Lung microvascular endothelial cell (primary cell): Measurements from ENCODE around the gene STN1. TPM values are rescaled to one million over a fixed set of nuclear protein-coding genes. Genes with fewer than 3 reads are reported as not detected.
A peak's percentile ranks its signal among the peaks of the same experiment; 100 is the strongest.

Experiments used
- DNase-seq, 2 donors: peaks; one replicate each; pipeline versions ENCODE4 v3.0.0 to v3.0.0-alpha.2; 2010; ENCODE audit warnings: low read depth in 2 of 2
- total RNA-seq: library from RNA; depleted of rRNA; stranded (reverse); fragments of >200 nt; gene quantifications from 2 replicates; pipeline ENCODE4 v1.2.1, GENCODE V29; 2014

STN1 gene
- total RNA-seq, 1 donor from 2014 or later, result 31.0 TPM

- peak in 1 of 2 donors; percentile 60 for DNase-seq
Observed at GRCh38 chr10:103861505-103861904, 56.5 kb downstream of the STN1 start.

DNA sequence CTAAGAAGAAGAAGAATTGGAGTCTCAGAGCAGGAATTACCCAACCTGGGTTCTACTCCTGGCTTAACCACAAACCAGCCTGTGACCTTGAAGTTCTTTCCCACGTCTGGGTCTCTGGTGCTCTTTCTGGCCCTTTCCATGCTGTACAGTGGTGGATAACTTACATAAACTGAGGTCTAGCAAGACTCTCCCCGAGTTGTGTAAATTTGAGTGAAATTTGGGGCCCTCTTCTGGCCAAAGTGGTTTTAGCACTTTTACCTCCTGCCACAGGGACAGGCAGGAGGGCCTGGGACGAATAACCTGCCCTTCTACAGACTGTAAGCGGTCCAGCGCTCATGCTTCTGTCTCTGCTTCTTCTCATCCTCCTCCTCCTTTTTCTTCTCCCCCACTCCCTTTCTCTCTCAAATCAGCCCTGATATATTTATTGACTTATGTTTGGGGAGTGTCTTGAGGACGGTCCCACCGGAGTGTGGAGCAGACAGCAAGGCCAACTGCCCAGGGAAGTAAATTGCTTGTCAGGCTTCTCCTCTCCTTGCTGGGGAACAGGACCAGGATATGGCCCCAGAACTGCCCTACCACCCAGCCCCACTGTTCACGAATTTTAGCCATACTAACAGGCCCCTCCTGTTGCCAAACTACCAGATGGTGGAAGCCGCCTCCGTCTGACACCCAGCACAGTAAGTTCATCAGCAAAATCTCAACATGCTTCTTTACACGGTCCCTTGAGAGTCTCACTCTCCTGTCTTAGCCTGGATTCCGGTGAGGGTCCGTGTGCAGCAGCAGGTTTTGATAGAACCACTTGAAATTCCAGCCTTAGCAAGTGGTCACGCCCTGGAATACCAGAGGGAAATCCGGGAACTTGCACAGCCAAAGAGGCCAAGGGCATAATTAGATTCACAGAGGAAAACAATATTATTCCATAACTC, 58.6 kb downstream of the STN1 start:
- peak; percentile 75 to 80 for DNase-seq

GRCh38 chr10:103858360-103858759, 59.6 kb downstream of the STN1 start:
- no peak for DNase-seq

DNA sequence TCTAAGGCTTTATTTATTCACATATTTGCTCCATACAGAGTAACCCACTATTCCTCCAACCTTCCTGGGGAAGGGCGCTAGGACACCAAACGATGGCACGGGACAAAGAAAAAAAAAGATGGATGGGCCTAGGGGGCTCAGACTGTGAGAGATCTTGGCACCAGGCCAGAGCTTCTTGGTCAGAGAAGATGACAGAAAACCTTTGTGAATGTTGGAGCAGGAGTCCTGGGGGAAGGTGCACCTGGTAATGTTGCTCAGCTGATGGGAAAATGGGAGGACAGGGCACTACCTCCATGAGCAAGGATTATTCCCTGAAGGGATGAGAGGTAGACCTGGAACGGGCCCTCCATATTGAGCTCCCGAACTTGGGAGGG, 61.2 kb downstream of the STN1 start:
- DNase-seq, result no peak

DNA sequence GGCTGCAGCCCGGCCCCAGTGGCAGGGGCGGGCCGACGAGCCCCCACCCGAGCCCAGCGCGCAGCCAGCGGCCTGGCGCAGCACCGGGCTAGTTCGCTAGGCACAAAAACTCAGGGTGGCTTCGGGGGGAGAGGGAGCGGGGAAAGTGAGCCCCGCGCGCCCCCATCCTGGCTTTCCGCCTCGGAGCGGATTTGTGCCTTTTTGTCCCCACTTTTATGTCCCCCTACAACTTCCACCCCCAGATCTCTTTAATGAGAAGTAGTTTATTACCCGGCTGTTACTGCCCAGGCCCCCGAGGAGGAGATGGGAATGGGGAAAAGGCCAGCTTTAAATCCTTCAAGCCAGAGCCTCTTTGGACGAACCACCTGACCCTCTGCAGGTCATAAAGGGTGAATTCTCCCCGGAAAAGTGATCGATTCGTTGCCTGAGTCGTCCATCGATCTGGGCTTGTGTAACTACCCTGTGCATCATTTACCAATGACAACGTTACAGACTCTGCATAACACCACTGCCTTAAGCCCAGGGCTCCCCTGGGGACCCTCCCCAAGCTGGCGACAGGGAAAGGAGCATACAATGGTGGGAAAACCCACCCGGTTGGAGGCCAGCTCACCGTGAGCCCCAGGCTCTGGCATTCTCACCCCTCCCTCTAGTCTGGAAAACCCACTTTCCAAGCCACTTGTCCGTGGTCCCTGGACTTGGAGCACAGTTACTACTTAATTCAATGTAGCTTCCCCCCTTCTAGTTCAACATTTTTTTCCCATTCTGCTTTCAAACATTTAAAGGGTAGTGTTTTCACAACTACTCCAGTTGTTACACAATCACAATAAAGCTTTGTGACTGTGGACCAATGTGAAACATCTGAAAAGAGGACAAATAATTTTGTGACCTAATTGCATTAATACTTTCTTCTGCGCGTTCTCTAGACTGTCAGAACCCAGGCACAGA, 61.9 kb downstream of the STN1 start:
- DNase-seq, result no peak

GRCh38 chr10:103855424-103855823, 62.6 kb downstream of the STN1 start, which contains the start of gene SH3PXD2A:
Gene SH3PXD2A (minus strand): TSS chr10:103855576. CDS start chr10:103855266, 310 bp downstream.
- DNase-seq, result peak; percentile 36 to 55

DNA sequence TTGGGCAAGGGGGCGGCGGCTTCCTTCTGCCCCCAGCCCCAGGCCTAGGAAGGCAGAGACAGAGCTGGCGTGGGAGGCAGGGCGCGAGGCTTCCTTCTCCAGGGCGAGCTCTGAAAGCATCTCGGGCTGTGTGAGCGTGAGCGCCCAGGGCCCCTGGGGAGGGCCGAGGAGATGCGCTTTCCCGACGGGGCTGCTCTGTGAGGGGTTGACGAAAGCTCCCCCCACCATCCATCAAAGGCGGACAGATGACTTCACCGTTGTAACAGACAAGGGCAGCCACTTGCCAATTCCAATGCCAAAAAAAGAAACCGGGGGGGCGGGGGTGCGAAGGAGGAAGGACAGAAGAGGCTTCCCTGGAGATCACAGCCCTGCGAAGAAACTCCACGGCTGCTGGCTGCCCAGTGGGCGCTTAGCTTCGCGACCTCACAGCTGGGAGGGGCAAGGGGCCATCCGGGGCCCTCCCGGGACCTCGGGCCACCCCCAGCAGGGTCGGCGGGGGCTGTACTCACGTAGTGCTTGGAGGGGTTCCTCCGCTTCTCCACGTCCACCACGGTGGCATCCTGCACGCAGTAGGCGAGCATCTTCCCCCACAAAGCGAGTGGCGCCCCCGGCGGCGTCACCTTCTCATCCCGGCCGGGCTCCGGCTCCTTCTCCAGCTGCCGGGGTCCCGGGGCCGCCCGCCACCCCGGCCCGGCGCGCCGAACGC, 63.1 kb downstream of the STN1 start:
- DNase-seq, result peak in 1 of 2 donors; percentile 40

GRCh38 chr10:103854265-103854685, 63.7 kb downstream of the STN1 start:
- DNase-seq, result peak in 1 of 2 donors; percentile 43

GRCh38 chr10:103853428-103854264, 64.3 kb downstream of the STN1 start:
- DNase-seq, result peak in 1 of 2 donors; percentile 49

GRCh38 chr10:103852856-103853255, 65.1 kb downstream of the STN1 start:
- peak in 1 of 2 donors; percentile 61 for DNase-seq

DNA sequence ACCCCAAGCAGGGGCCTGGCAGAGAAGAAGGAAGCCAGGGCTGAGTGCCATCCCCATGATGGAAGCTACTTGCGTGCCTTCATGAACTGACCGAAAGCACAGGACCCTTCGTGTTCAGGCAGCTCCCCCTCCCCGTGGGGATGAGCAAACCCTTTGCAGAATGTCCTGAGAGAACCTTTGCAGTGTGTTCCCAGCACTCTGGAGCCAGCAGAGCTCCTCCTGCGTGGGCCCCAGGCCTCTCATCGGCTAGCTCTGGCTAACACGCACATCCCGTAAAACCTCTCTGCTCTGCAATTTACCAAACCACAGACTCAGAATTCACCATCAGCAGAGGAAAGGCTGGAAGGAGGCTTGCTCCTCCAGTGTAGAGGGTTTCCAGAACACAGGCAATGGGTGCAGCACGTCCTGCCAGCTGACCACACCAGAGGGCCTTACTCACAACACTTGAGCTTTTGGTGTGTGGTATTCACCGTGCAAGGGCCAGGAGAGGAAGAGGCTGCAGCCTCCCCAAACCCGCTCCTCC, 65.7 kb downstream of the STN1 start:
- DNase-seq, result peak in 1 of 2 donors; percentile 21

DNA sequence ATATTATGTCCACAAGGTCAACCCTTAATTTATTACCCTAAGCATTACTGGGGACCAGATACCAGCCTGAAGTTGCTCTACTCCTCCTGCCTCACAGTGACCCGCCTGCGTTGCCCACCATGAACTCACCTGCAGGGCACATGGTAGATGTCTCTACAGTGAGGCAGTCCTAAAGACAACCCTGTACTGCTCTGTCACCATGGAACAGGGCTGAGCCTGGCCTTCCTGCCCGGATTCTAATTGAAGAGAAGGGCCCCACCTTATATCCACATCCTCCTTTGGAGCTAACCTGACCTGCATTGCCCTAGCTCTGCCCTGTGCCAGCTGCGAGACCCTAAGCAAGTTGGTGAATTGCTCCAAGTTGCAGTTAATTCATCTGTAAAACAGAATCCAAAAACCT, 66.7 kb downstream of the STN1 start:
- DNase-seq, result no peak

DNA sequence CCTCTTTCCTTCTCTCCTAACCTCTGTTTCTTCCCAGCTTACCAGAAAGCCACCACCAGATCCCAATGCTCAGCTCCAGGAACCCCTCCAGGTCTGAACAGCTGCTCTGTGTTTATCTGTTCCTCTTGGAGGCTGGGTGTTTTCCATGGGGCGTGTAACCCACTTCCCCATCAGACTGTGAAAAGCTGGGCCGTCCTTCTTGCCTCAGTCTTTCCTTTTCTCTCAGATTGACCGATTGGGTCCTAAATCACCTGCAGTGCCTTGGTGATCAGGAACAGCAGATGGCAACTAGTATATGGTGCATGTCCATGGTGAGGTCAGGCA, 67.5 kb downstream of the STN1 start:
- no peak for DNase-seq

- peak; percentile 38 to 94 for DNase-seq
Observed at GRCh38 chr10:103849880-103850571, 68.0 kb downstream of the STN1 start.

DNA sequence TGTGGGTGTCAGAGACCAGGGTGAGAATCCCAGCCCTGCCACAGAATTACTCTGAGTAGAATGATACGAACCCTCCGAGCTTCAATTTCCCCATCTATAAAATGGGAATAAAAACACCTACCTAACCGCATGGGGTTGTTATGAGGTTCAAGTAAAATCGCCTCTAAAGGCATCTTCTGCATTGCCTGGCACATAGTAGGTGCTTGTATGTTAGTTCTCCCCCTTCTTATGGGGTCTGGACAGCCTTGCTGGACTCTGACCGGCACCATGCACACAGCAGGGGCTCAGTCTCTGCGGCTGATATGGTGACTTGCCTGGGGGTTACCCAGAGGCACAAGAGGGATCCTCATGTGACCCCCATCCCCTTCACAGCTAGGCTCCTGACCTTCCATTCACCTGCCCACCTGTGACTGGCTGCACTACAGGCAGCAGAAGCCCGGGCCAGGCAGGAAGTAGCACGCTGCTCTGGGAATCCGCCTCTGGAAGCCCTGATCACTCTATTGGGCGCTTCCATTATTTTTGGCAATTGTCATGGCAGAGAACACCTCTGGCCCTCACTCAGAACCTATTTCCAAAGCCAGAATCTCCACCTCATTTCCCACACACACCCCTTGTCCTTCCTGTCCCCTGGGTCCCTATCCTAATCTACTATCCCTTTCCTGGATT, 68.6 kb downstream of the STN1 start:
- peak; percentile 21 to 73 for DNase-seq

- DNase-seq, result no peak
Observed at GRCh38 chr10:103847909-103848468, 70.0 kb downstream of the STN1 start.

DNA sequence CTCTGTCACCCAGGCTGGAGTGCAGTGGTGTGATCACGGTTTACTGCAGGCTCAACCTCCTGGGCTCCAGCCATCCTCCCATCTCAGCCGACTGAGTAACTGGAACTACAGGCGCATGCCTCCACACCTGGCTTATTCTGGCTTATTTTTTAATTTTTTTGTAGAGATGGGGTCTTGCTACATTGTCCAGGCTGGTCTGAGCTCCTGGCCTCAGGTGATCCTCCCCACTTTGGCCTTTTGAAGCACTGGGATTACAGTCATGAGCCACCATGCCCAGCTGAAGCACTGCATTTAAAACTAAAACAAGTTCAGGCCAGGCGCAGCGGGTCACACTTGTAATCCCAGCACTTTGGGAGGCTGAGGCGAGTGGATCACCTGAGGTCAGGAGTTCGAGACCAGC, 70.6 kb downstream of the STN1 start:
- no peak for DNase-seq

DNA sequence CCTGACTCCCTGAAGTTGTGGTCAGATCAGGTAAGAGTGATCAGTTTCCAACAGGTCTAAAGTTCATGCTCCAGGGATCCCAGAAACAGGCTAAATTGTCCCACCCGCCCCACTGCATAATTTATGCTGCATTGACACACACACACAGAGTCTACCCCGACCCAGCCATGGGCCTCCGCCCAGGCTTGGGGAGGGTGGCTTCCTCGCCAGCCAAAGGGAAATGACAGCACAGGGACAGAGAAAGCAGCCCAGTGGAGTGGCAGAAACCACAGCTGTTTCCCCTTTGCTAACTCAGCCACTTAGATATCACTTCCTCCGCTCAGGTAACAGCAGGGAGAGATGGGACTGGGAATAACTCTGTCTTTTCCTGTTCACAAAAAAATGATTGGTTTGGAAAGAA, 72.0 kb downstream of the STN1 start:
- DNase-seq, result peak; percentile 62 to 81

DNA sequence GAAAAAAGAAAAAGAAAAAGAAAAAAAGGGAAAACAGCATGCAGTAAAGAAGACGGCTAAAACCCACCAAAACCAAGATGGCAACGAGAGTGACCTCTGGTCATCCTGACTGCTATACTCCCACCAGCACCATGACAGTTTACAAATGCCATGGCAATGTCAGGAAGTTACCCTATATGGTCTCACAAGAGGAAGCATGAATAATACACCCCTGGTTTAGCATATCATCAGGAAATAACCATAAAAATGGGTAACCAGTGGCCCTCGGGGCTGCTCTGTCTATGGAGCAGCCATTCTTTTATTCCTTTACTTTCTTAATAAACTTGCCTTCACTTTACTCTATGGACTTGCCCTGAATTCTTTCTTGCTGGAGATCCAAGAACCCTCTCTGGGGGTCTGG, 72.6 kb downstream of the STN1 start:
- peak; percentile 23 to 67 for DNase-seq
